ENCODE results near the gene CUX1.
A peak's percentile ranks its signal among the peaks of the same experiment; 100 is the strongest.
"Not testable (repeated sequence)": the region's sequence is repeated elsewhere in the genome, so short reads cannot be mapped to it uniquely, and the experiment has no call there.

The CUX1 gene

GRCh38 chr7:101871351-101871750 lies 53.9 kb downstream of the CUX1 start:
- DNase-seq: no peak

- DNase-seq: no peak
These were observed 56.6 kb downstream of the CUX1 start for GRCh38 chr7:101874028-101874427.

GRCh38 chr7:101875283-101875846 lies 57.9 kb downstream of the CUX1 start:
- DNase-seq: no peak

GRCh38 chr7:101877882-101878591 lies 60.6 kb downstream of the CUX1 start:
- DNase-seq: no peak

- DNase-seq: no peak
These were observed 61.5 kb downstream of the CUX1 start for GRCh38 chr7:101878938-101879337.

GRCh38 chr7:101879565-101879964 lies 62.1 kb downstream of the CUX1 start:
- DNase-seq: no peak

GRCh38 chr7:101880282-101881054 lies 63.0 kb downstream of the CUX1 start:
- DNase-seq: no peak

GRCh38 chr7:101882005-101882421 lies 64.6 kb downstream of the CUX1 start:
- no peak for DNase-seq

GRCh38 chr7:101882595-101883564 lies 65.5 kb downstream of the CUX1 start:
- DNase-seq: peak in 1 of 2 experiments; percentile 18

GRCh38 chr7:101884671-101885596 lies 67.5 kb downstream of the CUX1 start:
- no peak for DNase-seq

- DNase-seq: no peak
These were observed 68.2 kb downstream of the CUX1 start for GRCh38 chr7:101885597-101885955.

- not testable (repeated sequence) for DNase-seq
These were observed 69.9 kb downstream of the CUX1 start for GRCh38 chr7:101887352-101887751.

- DNase-seq: not testable (repeated sequence)
These were observed 71.1 kb downstream of the CUX1 start for GRCh38 chr7:101888564-101888963.

- DNase-seq: no peak
These were observed 73.5 kb downstream of the CUX1 start for GRCh38 chr7:101890749-101891523.

GRCh38 chr7:101891936-101892640 lies 74.7 kb downstream of the CUX1 start:
- DNase-seq: no peak

- no peak for DNase-seq
These were observed 76.1 kb downstream of the CUX1 start for GRCh38 chr7:101893341-101894082.

GRCh38 chr7:101896316-101896715 lies 78.9 kb downstream of the CUX1 start:
- DNase-seq: no peak

- no peak for DNase-seq
These were observed 79.5 kb downstream of the CUX1 start for GRCh38 chr7:101896941-101897340.

- no peak for DNase-seq
These were observed 80.7 kb downstream of the CUX1 start for GRCh38 chr7:101898106-101898505.

All from AML-193 (cell line).